OCI-LY7 (cell line): Measurements from ENCODE around the gene NSD2.

Experiments
- EZH2phosphoT487 ChIP-seq: fragments of 200-600 bp; sonication (generic); IDR thresholded peaks from 2 replicates; pipeline ENCODE4 v1.6.1; 2018; ENCODE audit warnings: low read depth, borderline replicate concordance, mild to moderate bottlenecking, mixed run types, antibody characterized with exemption, low read length, moderate library complexity, mixed read lengths
- TF ChIP-seq, protein P1 (sequence below): fragments of 200-600 bp; sonication (generic); conservative IDR thresholded peaks from 2 replicates; pipeline ENCODE4 v1.5.1; 2014; ENCODE audit warnings: mild to moderate bottlenecking, antibody characterized with exemption, low read length, moderate library complexity, mixed read lengths

- TF ChIP-seq, protein P1, sequence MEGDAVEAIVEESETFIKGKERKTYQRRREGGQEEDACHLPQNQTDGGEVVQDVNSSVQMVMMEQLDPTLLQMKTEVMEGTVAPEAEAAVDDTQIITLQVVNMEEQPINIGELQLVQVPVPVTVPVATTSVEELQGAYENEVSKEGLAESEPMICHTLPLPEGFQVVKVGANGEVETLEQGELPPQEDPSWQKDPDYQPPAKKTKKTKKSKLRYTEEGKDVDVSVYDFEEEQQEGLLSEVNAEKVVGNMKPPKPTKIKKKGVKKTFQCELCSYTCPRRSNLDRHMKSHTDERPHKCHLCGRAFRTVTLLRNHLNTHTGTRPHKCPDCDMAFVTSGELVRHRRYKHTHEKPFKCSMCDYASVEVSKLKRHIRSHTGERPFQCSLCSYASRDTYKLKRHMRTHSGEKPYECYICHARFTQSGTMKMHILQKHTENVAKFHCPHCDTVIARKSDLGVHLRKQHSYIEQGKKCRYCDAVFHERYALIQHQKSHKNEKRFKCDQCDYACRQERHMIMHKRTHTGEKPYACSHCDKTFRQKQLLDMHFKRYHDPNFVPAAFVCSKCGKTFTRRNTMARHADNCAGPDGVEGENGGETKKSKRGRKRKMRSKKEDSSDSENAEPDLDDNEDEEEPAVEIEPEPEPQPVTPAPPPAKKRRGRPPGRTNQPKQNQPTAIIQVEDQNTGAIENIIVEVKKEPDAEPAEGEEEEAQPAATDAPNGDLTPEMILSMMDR: no peak
- no peak for TF ChIP-seq EZH2phosphoT487
These were observed 2.1 kb downstream of the NSD2 start for GRCh38 chr4:1873291-1873690.
